Gastroesophageal sphincter (tissue), 4 donors: Measurements from ENCODE around the gene E2F4. TPM values are rescaled to one million over a fixed set of nuclear protein-coding genes. Genes with fewer than 3 reads are reported as not detected.

Experiments used
- ATAC-seq: fragments of 150-250 bp; one replicate; pipeline ENCODE4 v1.9.1; 2016; ENCODE audit warnings: mild to moderate bottlenecking, moderate library complexity
- H3K27ac ChIP-seq, 4 donors: fragments of 200-600 bp; sonication (generic) in 3 of 4; 1 replicate in 3 of 4; 2 replicates in 1 of 4; pipeline ENCODE4 v1.5.1; 2016 to 2019
- H3K27me3 ChIP-seq: fragments of 200-600 bp; sonication (generic); one replicate; pipeline ENCODE4 v1.5.1; 2019
- H3K36me3 ChIP-seq, 2 donors: fragments of 200-600 bp; sonication (generic); one replicate each; pipeline ENCODE4 v1.5.1; 2019; ENCODE audit warnings: control low read depth in 1 of 2
- H3K4me1 ChIP-seq, 3 donors: fragments of 200-600 bp; sonication (generic); 1 replicate in 2 of 3; 2 replicates in 1 of 3; pipeline ENCODE4 v1.5.1; 2016 to 2019; ENCODE audit warnings: control low read depth in 2 of 3
- H3K4me3 ChIP-seq, 2 donors: fragments of 200-600 bp; sonication (generic); one replicate each; pipeline ENCODE4 v1.5.1; 2019; ENCODE audit warnings: mild to moderate bottlenecking in 1 of 2, moderate library complexity in 1 of 2
- H3K9me3 ChIP-seq, 3 donors: fragments of 200-600 bp; sonication (generic); one replicate each; pipeline ENCODE4 v1.5.1; 2017 to 2019; ENCODE audit warnings: control low read depth in 2 of 3
- CTCF ChIP-seq, 4 experiments: fragments of 200-600 bp in 2 of 4; fragments of 450-650 bp in 2 of 4; sonication (generic) in 1 of 4; IDR thresholded peaks; one replicate each; pipeline ENCODE4 v1.5.1; 2017 to 2019; ENCODE audit warnings: antibody characterized with exemption in 4 of 4, mild to moderate bottlenecking in 2 of 4, moderate library complexity in 2 of 4
- EP300 ChIP-seq: sonication (generic); formaldehyde crosslinking; IDR thresholded peaks from one replicate; pipeline ENCODE4 v1.6.1; 2017; ENCODE audit warnings: antibody characterized with exemption, mild to moderate bottlenecking
- POLR2A ChIP-seq, 2 donors: fragments of 450-650 bp; IDR thresholded peaks; one replicate each; pipeline ENCODE4 v1.6.1; 2017; ENCODE audit warnings: antibody characterized with exemption in 2 of 2, mild to moderate bottlenecking in 2 of 2, moderate library complexity in 1 of 2
- POLR2AphosphoS5 ChIP-seq: sonication (generic); formaldehyde crosslinking; IDR thresholded peaks from one replicate; pipeline ENCODE4 v1.6.1; 2017; ENCODE audit warnings: antibody characterized with exemption
- WGBS, 2 donors: methylation state at CpG; one replicate each; pipeline ENCODE4 v1.1.5; 2018; ENCODE audit warnings: low coverage in 1 of 2; 5-methylcytosine and 5-hydroxymethylcytosine counted together
- small RNA-seq, 4 donors: library from RNA; depleted of rRNA; stranded (forward); fragments of <200 nt; gene quantifications; one replicate each; pipeline ENCODE3, GENCODE V24; 2016
- total RNA-seq, 4 donors: library from RNA; depleted of rRNA; stranded (reverse); fragments of >200 nt; gene quantifications; one replicate each; pipeline ENCODE4 v1.1.0, GENCODE V29; 2016

The E2F4 gene
- total RNA-seq, 4 donors from 2014 or later, result 55.0 to 89.8 (median 76.2) TPM

- Histone ChIP-seq H3K9me3 (no peaks in the 10 kb centered on the region), H3K27me3 (peaks cover 45% of the 10 kb centered on the region), H3K4me3 (peak overlapping the region; percentile 31 to 80), H3K27ac (peak overlapping the region in 3 of 4 donors; percentile 83 to 87 (median 86)), H3K36me3 (no peaks in the 10 kb centered on the region), H3K4me1 (peaks cover 0 to 62% (median 38%) of the 10 kb centered on the region in 3 donors)
- 0 to 5% methylated on average over 3 to 7 of the region's 7 CpGs for WGBS, 2 donors
- no peak for ATAC-seq
- TF ChIP-seq EP300, result no peak
- TF ChIP-seq POLR2A (IDR thresholded peaks at IDR 0.05), result no peak
- no peak for TF ChIP-seq POLR2AphosphoS5
- TF ChIP-seq CTCF (IDR thresholded peaks at IDR 0.05), result no peak
Observed at GRCh38 chr16:67248073-67248400, 56.1 kb downstream of the E2F4 start.

Small RNAs within 50 kb of the gene (small RNA-seq; reads per million reads assigned to genes)
- 23.4 to 41.2 (median 29.7) reads per million in 4 donors for gene MIR328

Other genes starting within 250 kb of the E2F4 start
- under 1 TPM in 3 of 4 donors, not detected in 1; 0.13 to 0.49 (median 0.39) TPM for gene CES3, start 230.9 kb upstream of the E2F4 start, total RNA-seq
- gene CES4A, start 203.6 kb upstream of the E2F4 start, total RNA-seq, result 1 to 10 TPM; 1.2 to 6.1 (median 2.6) TPM
- 10 to 100 TPM; 26.5 to 39.3 (median 27.5) TPM for gene CBFB, start 163.0 kb upstream of the E2F4 start, total RNA-seq
- gene PHAF1, start 82.2 kb upstream of the E2F4 start, total RNA-seq, result 10 to 100 TPM; 10.9 to 20.4 (median 13.3) TPM
- gene B3GNT9, start 41.2 kb upstream of the E2F4 start, total RNA-seq, result 10 to 100 TPM; 16.3 to 33.6 (median 23.1) TPM
- gene TRADD, start 32.2 kb upstream of the E2F4 start, total RNA-seq, result 10 to 100 TPM; 26.1 to 39.7 (median 28.9) TPM
- 10 to 100 TPM in 3 of 4 donors, 1 to 10 TPM in 1; 6.9 to 18.8 (median 14.2) TPM for gene FBXL8, start 32.2 kb upstream of the E2F4 start, total RNA-seq
- gene HSF4, start 27.4 kb upstream of the E2F4 start, total RNA-seq, result 100 to 1,000 TPM in 1 of 4 donors, 10 to 100 TPM in 2, 1 to 10 TPM in 1; 7.7 to 110 (median 59.4) TPM
- gene NOL3, start 21.6 kb upstream of the E2F4 start, total RNA-seq, result 10 to 100 TPM; 23.0 to 78.9 (median 49.9) TPM
- gene MATCAP1, start 8.2 kb upstream of the E2F4 start, total RNA-seq, result 10 to 100 TPM in 2 of 4 donors, 1 to 10 TPM in 2; 6.7 to 37.4 (median 19.2) TPM
- 1 to 10 TPM; 1.6 to 6.1 (median 2.6) TPM for gene EXOC3L1, start 2.0 kb upstream of the E2F4 start, total RNA-seq
- gene ELMO3, start 7.0 kb downstream of the E2F4 start, total RNA-seq, result 1 to 10 TPM in 2 of 4 donors, under 1 TPM in 2; 0.15 to 3.9 (median 1.3) TPM
- gene TMEM208, start 35.0 kb downstream of the E2F4 start, total RNA-seq, result 10 to 100 TPM; 15.4 to 34.7 (median 30.7) TPM
- 10 to 100 TPM in 3 of 4 donors, 1 to 10 TPM in 1; 9.7 to 15.5 (median 12.9) TPM for gene FHOD1, start 55.3 kb downstream of the E2F4 start, total RNA-seq
- gene SLC9A5, start 56.8 kb downstream of the E2F4 start, total RNA-seq, result under 1 TPM; 0.13 to 0.93 (median 0.21) TPM
- 10 to 100 TPM in 1 of 4 donors, 1 to 10 TPM in 3; 3.0 to 14.4 (median 6.1) TPM for gene PLEKHG4, start 87.4 kb downstream of the E2F4 start, total RNA-seq
- under 1 TPM in 2 of 4 donors, not detected in 2; 0.13 to 0.19 TPM for gene KCTD19, start 134.6 kb downstream of the E2F4 start, total RNA-seq
- gene LRRC36, start 134.7 kb downstream of the E2F4 start, total RNA-seq, result under 1 TPM in 1 of 4 donors, not detected in 3; 0.27 TPM
- 100 to 1,000 TPM in 1 of 4 donors, 10 to 100 TPM in 3; 14.8 to 111 (median 55.0) TPM for gene TPPP3, start 201.3 kb downstream of the E2F4 start, total RNA-seq
- 10 to 100 TPM in 3 of 4 donors, 1 to 10 TPM in 1; 7.5 to 26.7 (median 17.3) TPM for gene ZDHHC1, start 224.3 kb downstream of the E2F4 start, total RNA-seq
- gene HSD11B2, start 239.0 kb downstream of the E2F4 start, total RNA-seq, result 1 to 10 TPM in 1 of 4 donors, under 1 TPM in 2, not detected in 1; 0.19 to 2.1 (median 0.27) TPM